NCI-H2227 treated with DMSO at 0.1 percent for 48 hours (cell line): ENCODE results near the gene WDR91.

ENCODE experiments used
- DNase-seq: peaks from one replicate; lab custom pipeline; 2025; lab: John Stamatoyannopoulos, UW

The WDR91 gene

DNA sequence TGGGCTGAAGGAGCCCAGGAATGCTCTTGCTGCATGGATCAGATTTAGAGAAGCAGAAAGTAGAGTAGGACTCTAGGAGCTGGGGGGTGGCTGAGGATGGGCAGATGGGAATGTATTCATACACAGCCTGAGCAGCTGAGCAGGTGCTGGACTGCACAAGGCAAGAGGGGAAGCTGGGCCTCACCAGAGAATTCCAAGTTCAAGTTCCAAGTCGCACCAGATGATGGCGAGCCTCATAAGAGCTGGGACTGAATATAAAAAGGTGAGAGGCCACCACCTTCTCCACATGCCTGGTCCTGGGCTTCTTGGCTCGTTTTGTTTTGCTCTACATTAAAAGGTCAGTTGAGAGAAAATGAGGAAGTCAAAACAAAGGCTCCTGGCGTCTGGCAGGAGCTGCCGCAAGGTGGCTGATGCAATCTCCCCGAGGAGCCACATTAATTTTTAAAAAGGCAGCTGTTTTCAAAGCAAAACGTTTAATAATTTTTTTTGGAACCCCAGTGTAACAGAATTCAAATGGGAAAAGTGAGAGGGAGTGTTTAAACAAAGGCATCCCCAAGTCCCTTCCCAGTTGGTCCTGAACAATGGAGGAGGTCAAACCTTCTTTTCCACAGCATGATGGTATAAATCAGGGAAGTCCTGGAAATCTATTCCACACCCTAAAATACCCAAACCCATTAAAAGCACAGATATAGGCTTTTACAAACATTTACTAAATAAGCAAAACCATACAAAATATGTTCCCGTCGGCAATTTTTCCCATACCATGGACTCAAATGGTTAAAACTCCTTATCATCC lies 50.3 kb downstream of the WDR91 start:
- no peak for DNase-seq

DNA sequence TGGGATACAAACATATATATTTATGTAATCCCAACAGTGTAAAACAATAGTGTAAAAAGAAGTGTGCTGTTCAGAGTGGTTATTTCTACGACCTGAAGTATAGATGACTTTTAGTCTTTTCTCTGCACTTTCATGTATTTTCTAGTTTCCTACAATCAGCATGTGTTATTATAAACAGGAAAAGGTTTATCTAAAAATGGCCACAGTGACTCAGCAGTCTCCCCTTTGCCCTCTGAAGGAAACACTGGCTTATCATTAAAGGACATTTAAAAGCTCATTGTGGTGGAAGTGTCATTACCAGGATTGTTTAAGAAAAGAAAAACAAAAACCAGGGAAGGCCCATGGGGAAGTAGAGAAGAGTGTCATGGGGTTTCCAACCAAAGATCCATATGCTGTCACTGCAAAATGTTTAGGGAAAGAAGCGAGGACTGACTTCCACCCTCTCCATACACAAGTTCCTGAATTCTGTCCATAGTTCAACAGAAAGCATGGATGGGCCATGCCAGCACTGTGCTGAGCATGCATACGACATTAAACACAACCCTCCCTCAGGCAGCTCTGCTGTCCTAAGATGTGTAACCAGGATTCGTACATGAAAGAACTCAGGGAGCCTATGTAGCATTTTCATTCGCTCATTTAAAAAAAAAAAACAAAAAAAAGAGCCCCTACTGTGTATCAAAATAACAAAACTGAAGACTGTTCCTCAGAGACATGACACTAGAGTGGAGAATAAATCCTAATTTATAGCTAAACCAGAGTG lies 51.0 kb downstream of the WDR91 start:
- no peak for DNase-seq

DNA sequence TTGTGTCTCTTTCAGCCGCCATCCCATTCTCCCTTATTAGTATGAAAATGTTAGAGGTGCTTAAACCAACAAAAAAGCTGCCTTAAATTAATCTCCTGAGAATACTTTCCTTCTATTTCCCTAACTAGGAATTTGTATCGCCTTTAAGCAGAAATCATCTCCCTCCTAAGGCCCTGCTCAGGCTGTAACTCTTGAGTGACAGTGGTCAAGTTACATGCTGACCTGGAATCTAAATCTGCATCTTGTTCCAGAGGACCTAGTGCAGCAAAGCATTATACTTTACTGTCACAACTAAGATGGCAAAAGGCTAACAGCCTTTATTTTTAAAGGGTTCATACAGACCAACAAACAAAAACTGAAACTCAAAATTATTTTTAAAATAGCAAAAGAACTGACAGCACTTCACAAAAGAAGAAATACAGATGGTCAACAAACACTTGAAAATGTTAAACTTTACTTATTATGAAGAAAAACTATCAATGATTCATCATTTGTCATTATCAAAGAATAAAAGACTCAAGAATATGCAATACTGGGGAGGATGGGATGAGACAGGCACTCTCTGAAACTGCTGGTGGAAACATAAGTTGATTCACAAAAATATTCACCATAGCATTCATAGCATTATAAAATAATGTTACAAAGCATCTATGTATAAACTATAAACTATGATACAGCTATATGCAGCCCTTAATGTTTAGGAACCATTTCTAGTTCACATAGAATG lies 51.8 kb downstream of the WDR91 start:
- DNase-seq = no peak

DNA sequence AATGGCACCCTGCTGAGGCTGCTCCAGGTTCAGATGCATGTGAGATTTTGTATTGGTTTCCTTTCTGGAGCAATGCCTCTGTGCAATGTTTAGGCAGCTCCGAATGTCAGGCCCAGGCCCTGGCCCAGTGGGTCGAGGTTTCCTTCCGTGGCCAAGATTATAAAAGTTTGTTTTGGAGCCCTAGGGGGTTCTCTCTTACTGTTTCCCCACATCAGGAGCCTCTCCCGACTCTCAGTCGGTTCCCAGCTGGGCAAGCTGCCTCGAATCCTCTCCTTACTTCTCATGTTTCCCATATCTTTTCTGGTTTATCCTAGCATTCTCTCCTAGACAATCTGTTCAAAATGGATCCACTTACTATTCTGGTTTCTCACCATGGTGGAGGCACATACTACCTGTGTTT lies 52.5 kb downstream of the WDR91 start:
- no peak for DNase-seq

DNA sequence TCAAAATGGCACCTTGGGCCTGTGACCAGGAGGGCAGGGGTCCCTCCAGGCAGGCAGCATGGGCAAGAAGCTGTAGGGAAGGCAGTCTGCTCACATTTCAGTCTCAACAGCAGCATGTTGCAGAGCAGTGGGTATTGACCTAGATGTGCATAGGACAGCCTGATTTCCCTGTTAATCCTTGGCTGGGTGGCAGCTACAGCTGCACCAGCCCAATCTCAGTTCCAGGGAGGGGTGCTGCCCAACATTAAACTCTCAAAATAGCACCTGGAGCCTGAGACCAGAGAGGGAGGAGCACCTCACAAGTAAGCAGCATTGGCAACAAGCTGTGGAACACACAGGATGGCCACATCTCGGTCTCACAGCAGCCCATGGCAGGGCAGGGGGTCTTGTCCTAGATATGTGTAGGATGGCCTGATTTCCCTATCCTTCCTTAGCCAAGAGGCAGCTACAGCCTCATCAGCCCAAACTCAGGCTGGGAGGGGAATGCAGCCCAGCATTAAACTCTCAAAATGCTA lies 53.1 kb downstream of the WDR91 start:
- no peak for DNase-seq

DNA sequence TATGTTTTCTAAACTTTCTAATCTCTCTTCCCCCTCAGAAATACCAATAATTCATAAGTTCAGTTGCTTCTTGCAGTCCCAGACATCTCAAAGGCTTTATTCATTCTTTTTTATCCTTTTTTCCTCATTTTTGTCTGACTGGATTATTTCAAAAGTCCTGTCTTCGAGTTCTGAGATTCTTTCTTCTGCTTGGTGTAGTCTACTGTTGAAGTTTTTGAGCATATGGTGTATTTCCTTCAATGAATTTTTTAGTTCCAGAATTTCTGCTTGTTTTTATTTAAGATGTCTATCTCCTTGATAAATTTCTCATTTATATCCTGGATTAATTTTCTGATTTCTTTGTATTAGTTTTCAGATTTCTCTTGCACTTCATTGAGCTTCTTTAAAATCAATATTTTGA lies 55.0 kb downstream of the WDR91 start:
- DNase-seq = no peak

DNA sequence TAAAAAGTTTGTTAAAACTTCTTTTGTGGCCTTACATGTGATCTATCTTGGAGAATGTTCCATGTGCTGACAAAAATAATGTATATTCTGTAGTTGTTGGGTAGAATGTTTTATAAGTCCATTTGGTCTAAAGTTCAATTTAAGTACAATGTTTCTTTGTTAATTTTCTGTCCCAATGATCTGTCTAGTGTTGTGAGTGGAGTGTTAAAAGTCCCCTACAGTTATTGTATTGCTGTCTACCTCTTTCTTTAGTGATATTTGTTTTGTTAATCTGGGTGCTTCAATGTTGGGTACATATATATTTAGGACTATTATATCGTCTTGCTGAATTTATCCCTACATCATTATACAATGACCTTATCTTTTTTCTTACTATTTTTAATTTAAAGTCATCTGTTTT lies 56.6 kb downstream of the WDR91 start:
- no peak for DNase-seq

DNA sequence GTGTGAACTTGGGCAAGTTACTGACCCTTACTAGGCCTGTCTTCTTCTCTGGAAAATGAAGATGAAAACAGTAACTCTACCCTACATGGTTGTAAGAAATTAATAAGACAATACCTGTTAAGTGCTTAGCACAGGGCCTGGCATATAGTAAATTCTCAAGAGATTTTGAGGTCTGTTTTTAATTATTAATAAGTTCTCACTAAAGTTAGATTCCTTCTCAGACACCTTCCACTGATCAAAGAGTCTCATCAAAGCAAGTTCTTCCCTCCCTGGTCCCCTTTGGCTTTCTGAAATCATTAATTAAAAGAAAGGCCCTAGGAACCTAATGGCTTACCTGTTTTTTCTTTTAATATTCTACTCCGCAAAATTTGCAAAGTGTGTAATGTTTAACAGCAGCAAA lies 58.9 kb downstream of the WDR91 start:
- no peak for DNase-seq

DNA sequence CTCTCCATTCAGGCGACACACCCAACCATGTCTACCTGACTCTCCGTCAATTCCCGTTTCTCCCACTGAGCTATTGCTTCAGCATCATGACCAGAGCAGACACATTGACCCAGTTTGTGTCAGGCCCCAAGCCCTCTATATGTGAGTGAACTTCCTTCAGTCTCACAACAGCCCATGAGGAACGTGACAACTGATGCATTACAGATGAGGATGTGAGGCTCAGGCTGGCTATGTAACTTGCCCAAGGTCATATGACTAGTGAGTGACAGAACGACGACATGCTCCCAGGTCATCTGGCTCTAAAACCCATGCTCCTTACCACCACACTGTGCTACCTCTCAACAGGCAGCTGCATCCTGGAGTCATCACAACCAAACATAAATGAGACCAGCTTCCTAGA lies 59.8 kb downstream of the WDR91 start:
- DNase-seq = no peak

DNA sequence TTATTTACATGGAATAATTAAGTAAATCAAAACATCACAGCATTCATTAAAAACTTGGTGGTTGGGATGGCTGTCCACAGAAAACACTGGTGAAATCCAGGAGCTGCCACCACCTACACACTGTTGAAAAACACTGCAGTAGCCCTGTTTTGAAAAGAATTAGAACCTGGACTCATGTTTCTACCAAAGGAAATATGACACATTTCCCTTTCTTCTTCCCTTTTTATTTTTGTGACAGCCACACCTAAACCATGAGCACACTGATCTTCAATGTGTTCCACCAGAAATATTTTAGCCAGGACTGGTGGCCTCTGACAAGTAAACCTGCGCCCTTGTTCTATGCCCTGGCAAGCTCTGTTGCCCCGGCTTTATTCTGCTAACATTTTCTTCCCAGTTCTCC lies 60.2 kb downstream of the WDR91 start:
- no peak for DNase-seq

DNA sequence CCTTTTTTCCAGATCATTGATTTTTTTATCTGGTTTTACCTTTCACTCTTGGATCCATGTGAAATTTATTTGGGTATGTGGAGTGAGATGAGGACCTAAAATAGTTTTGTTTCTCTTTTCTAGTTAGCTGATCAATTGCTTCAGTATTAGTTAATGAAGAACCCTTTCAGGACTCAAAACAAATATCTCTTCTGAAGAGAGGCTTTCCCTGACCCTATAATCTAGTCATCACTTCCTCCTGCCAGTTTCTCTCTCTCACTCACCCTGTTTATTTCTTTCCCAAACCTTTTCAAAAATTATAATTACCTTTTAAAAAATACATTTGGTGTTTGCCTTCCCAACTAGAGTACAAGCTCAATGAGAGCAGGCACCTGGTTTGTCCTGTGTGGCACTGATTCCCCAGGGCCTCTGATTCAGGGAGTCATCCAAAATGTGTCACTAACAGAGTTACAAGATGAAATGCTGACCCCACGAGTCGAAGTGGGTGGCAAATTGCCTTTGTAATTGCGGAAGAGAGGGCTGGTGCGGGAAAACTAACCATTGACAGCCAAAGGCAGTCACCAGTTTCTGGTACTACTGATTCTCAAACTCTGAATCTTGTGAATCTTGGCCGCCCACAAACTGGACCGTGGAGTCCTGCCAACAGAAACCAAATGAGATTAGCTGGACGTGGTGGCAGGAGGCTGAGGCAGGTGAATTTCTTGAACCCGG lies 61.1 kb downstream of the WDR91 start:
- DNase-seq = no peak

DNA sequence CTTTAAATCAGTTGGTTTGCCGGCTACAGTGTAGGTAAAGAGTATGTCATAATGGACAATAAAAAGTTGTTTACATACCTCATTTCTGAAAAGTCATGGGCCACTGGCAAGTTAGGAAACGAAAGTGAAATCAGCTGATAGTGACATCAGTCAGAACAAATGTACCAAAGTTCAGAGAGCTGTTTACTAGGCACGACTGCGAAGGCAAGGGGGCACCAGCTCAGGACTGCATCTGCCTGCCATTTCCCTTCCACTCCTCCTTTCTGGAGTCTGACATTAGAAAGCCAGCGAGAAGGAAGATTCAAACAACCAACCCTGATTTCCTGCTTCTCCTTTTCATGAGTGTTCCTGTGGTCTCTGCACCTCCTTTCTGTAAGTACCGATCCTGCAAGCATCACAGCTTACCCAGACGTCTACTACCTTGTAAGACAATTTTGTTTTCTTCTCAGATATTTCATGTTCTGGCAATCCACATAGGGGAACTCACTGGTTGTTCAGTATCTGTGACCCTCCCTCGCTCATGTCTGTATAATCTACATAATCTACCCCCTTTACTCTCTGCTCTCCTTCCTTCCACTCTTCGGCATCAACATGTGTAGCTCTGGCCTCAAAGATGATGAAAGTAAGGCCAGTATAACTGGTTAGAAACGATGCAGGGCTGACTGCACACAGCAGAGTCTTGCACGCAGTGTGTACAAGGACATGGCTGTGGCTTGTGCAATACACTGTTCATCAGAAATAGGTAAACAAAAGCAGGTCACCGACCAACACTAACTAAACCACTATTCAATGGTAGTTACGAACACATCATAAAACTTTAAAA lies 63.2 kb downstream of the WDR91 start, which contains the start of gene TMEM140:
Gene TMEM140 (plus strand): TSS at position 174 of the 823 bp plus-strand sequence. CDS start 16,370 bp downstream, outside the sequence.
- no peak for DNase-seq

DNA sequence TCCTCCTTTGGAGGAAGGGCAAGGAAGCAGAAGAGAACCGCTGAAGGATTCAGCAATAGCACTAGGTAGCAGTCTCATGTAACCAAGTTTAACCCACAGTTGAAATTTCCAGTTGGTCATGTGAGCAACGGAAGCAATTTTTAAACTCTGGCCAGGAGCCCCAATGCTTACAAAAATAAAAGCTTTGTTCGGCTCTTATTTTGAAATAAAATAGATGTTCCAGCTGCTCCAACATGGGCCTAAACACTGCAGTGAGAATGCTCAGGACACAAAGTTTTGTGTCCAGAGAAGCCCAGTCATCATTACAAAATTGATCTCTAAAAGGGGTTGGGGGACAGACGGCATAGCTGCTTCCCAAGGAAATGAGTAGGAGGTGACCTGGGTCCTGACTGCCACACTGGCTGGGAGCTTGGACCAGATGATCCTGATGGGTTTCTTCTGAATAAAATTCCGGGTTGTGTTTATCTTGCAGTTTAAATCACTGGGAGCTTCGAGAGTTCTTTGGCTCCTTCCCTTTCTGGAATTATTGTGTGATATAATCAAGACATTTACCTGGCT lies 63.9 kb downstream of the WDR91 start:
- DNase-seq = no peak

DNA sequence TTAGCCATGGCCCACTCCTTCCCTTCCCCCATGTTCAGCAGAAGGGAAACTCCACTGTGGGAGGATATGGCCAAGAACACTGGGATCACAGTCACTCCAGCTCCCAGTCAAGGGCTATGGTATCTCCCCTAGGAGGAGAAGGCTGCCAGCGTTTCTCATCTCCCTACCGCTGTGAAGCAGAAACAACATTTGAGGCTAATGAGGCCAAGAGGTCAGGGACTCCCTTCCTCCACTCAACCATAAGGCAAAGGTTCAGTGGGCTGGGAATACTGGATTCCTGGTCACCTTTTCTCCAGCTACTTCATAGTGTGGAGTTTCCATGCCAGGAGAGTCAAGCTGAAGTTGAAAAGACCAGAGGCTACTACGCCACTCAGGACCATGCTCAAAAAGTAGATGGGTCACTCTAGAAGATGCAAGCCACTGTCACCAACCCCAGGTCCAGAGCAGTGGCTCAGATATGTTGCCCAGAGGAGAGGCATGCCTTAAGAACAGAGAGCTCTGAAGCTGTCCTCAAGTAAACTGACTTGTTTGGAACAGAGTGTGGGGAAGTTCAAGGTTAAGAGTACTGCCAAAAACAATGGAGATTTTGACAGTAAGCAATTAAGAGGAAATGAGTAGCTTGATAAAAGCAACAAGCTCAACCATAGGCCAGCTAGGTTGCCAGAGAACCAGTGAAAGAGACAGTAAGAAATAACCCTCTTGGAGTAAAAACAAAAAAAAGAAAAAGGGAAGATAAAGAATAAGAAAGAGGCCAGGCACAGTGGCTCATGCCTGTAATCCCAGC lies 67.2 kb downstream of the WDR91 start:
- DNase-seq = no peak
